Limb (tissue), 2 donors: Measurements from ENCODE around the gene MRPS34.
"Not testable (repeated sequence)": the region's sequence is repeated elsewhere in the genome, so short reads cannot be mapped to it uniquely, and the experiment has no call there.

Experiments
- DNase-seq, 2 donors: peaks; one replicate each; pipeline ENCODE4 v3.0.0-alpha.2; 2016; ENCODE audit errors: extremely low spot score in 2 of 2

The MRPS34 gene

GRCh38 chr16:1757714-1758461 is 15.0 kb downstream of the MRPS34 start:
- DNase-seq: no peak

GRCh38 chr16:1754204-1754603 is 18.7 kb downstream of the MRPS34 start:
- DNase-seq: no peak

GRCh38 chr16:1752853-1753252 is 20.1 kb downstream of the MRPS34 start:
- no peak for DNase-seq

- DNase-seq: no peak
Observed at GRCh38 chr16:1751946-1752345, 21.0 kb downstream of the MRPS34 start.

- no peak for DNase-seq
Observed at GRCh38 chr16:1749152-1750117, 23.5 kb downstream of the MRPS34 start.

- DNase-seq: no peak
Observed at GRCh38 chr16:1747934-1748333, 25.0 kb downstream of the MRPS34 start.

- DNase-seq: no peak
Observed at GRCh38 chr16:1746693-1747195, 26.2 kb downstream of the MRPS34 start.

- no peak for DNase-seq
Observed at GRCh38 chr16:1745900-1746692, 26.8 kb downstream of the MRPS34 start.

- no peak for DNase-seq
Observed at GRCh38 chr16:1745181-1745899, 27.6 kb downstream of the MRPS34 start.

- no peak for DNase-seq
Observed at GRCh38 chr16:1744338-1744840, 28.5 kb downstream of the MRPS34 start.

- DNase-seq: no peak
Observed at GRCh38 chr16:1743376-1744337, 29.3 kb downstream of the MRPS34 start.

GRCh38 chr16:1741553-1742165 is 31.3 kb downstream of the MRPS34 start:
- DNase-seq: no peak

- DNase-seq: no peak
Observed at GRCh38 chr16:1740781-1741490, 32.0 kb downstream of the MRPS34 start.

GRCh38 chr16:1740234-1740633 is 32.7 kb downstream of the MRPS34 start:
- no peak for DNase-seq

GRCh38 chr16:1734816-1735215 is 38.1 kb downstream of the MRPS34 start:
- no peak for DNase-seq

GRCh38 chr16:1734123-1734522 is 38.8 kb downstream of the MRPS34 start:
- no peak for DNase-seq

- not testable (repeated sequence) for DNase-seq
Observed at GRCh38 chr16:1732551-1732987, 40.4 kb downstream of the MRPS34 start.

- no peak for DNase-seq
Observed at GRCh38 chr16:1732071-1732470, 40.9 kb downstream of the MRPS34 start.
